Immature natural killer cell (primary cell): ENCODE results near the gene TNFRSF4. TPM values are rescaled to one million over a fixed set of nuclear protein-coding genes. Genes with fewer than 3 reads are reported as not detected.

Experiments
- DNase-seq, 3 donors: peaks; one replicate each; pipeline ENCODE4 v3.0.0; 2022; ENCODE audit warnings: mixed read lengths in 1 of 3
- H3K27ac Mint-ChIP-seq, 6 donors: one replicate each; pipeline ENCODE4 v1.8.0; 2020; ENCODE audit warnings: mixed read lengths in 6 of 6, mild to moderate bottlenecking in 5 of 6, inconsistent platforms in 4 of 6, moderate library complexity in 3 of 6
- H3K27me3 Mint-ChIP-seq, 3 donors: one replicate each; pipeline ENCODE4 v1.8.0; 2020 to 2021; ENCODE audit warnings: low read depth in 3 of 3, mild to moderate bottlenecking in 3 of 3, mixed read lengths in 3 of 3, moderate library complexity in 3 of 3, inconsistent platforms in 1 of 3
- H3K36me3 Mint-ChIP-seq, 3 donors: one replicate each; pipeline ENCODE4 v1.8.0; 2020; ENCODE audit warnings: mixed read lengths in 3 of 3, inconsistent platforms in 2 of 3, mild to moderate bottlenecking in 2 of 3
- H3K4me1 Mint-ChIP-seq, 2 donors: one replicate each; pipeline ENCODE4 v1.8.0; 2020; ENCODE audit warnings: inconsistent platforms in 2 of 2, mild to moderate bottlenecking in 2 of 2, mixed read lengths in 2 of 2, moderate library complexity in 1 of 2
- H3K4me3 Mint-ChIP-seq, 5 donors: one replicate each; pipeline ENCODE4 v1.8.0; 2020; ENCODE audit warnings: mild to moderate bottlenecking in 5 of 5, mixed read lengths in 5 of 5, inconsistent platforms in 3 of 5, moderate library complexity in 3 of 5
- H3K9me3 Mint-ChIP-seq, 6 donors: one replicate each; pipeline ENCODE4 v1.8.0; 2020; ENCODE audit warnings: mild to moderate bottlenecking in 6 of 6, mixed read lengths in 6 of 6, inconsistent platforms in 4 of 6, moderate library complexity in 3 of 6
- polyA plus RNA-seq, 3 donors: library from polyadenylated mRNA; unstranded; fragments of 300-500 nt; fragmentation: Illumina TruSeq; gene quantifications; one replicate each; pipeline ENCODE4 v1.2.3, GENCODE V29; 2021

The TNFRSF4 gene
- polyA plus RNA-seq, 3 donors from 2014 or later: 7.6 to 16.3 (median 12.1) TPM

GRCh38 chr1:1194723-1195122, 19.2 kb downstream of the TNFRSF4 start:
- peaks cover 0 to 4% (median 0%) of the 10 kb centered on the region in 3 donors for H3K36me3 Mint-ChIP-seq
- DNase-seq: no peak
- H3K4me1 Mint-ChIP-seq: peaks cover 2 to 10% of the 10 kb centered on the region in 2 donors
- peak overlapping the region in 1 of 6 donors; percentile 79 for H3K27ac Mint-ChIP-seq
- peaks cover 0 to 11% (median 0%) of the 10 kb centered on the region in 6 donors for H3K9me3 Mint-ChIP-seq
- no peak overlapping the region for H3K4me3 Mint-ChIP-seq
- peaks cover 0 to 3% (median 0%) of the 10 kb centered on the region in 3 donors for H3K27me3 Mint-ChIP-seq

- Mint-ChIP-seq H3K27me3 (peaks cover 0 to 2% (median 0%) of the 10 kb centered on the region in 3 donors), H3K4me1 (peaks cover 0 to 10% of the 10 kb centered on the region in 2 donors), H3K9me3 (peaks cover 0 to 11% (median 0%) of the 10 kb centered on the region in 6 donors), H3K36me3 (peaks cover 0 to 4% (median 0%) of the 10 kb centered on the region in 3 donors), H3K27ac (no peak overlapping the region), H3K4me3 (no peak overlapping the region)
- DNase-seq: no peak
Measured at GRCh38 chr1:1191734-1192133, 22.2 kb downstream of the TNFRSF4 start.

- Mint-ChIP-seq H3K36me3 (peaks cover 0 to 4% (median 0%) of the 10 kb centered on the region in 3 donors), H3K4me1 (peaks cover 0 to 1% of the 10 kb centered on the region in 2 donors), H3K27me3 (no peaks in the 10 kb centered on the region), H3K9me3 (no peaks in the 10 kb centered on the region), H3K27ac (no peak overlapping the region), H3K4me3 (no peak overlapping the region)
- DNase-seq: no peak
Measured at GRCh38 chr1:1189111-1189510, 24.8 kb downstream of the TNFRSF4 start.

- no peak overlapping the region for H3K27ac Mint-ChIP-seq
- DNase-seq: no peak
- no peaks in the 10 kb centered on the region for H3K27me3 Mint-ChIP-seq
- H3K4me1 Mint-ChIP-seq: no peaks in the 10 kb centered on the region
- peaks cover 0 to 4% (median 0%) of the 10 kb centered on the region in 3 donors for H3K36me3 Mint-ChIP-seq
- H3K9me3 Mint-ChIP-seq: no peaks in the 10 kb centered on the region
- no peak overlapping the region for H3K4me3 Mint-ChIP-seq
Measured at GRCh38 chr1:1187938-1188337, 26.0 kb downstream of the TNFRSF4 start.

- Mint-ChIP-seq H3K4me3 (no peak overlapping the region), H3K27me3 (peaks cover 0 to 4% (median 0%) of the 10 kb centered on the region in 3 donors), H3K36me3 (no peaks in the 10 kb centered on the region), H3K9me3 (no peaks in the 10 kb centered on the region), H3K4me1 (peaks cover 5 to 7% of the 10 kb centered on the region in 2 donors), H3K27ac (peak overlapping the region in 1 of 6 donors; percentile 17)
- no peak for DNase-seq
Measured at GRCh38 chr1:1185101-1185765, 28.7 kb downstream of the TNFRSF4 start.

GRCh38 chr1:1183833-1184775, 29.8 kb downstream of the TNFRSF4 start:
- Mint-ChIP-seq H3K9me3 (no peaks in the 10 kb centered on the region), H3K4me1 (peaks cover 5 to 7% of the 10 kb centered on the region in 2 donors), H3K36me3 (no peaks in the 10 kb centered on the region), H3K4me3 (no peak overlapping the region), H3K27me3 (peaks cover 0 to 4% (median 0%) of the 10 kb centered on the region in 3 donors), H3K27ac (no peak overlapping the region)
- DNase-seq: no peak

GRCh38 chr1:1183221-1183747, 30.7 kb downstream of the TNFRSF4 start:
- DNase-seq: no peak
- Mint-ChIP-seq H3K27me3 (peaks cover 0 to 4% (median 0%) of the 10 kb centered on the region in 3 donors), H3K4me1 (peaks cover 5 to 7% of the 10 kb centered on the region in 2 donors), H3K9me3 (no peaks in the 10 kb centered on the region), H3K4me3 (peak overlapping the region in 2 of 5 donors; percentile 41 to 52), H3K36me3 (no peaks in the 10 kb centered on the region), H3K27ac (peak overlapping the region in 2 of 6 donors; percentile 21 to 35)

GRCh38 chr1:1182491-1183220, 31.3 kb downstream of the TNFRSF4 start:
- Mint-ChIP-seq H3K27ac (no peak overlapping the region), H3K27me3 (peaks cover 0 to 4% (median 0%) of the 10 kb centered on the region in 3 donors)

GRCh38 chr1:1181938-1182410, 32.0 kb downstream of the TNFRSF4 start:
- no peak for DNase-seq
- Mint-ChIP-seq H3K4me3 (peak overlapping the region in 2 of 5 donors; percentile 18 to 61), H3K9me3 (no peaks in the 10 kb centered on the region), H3K4me1 (peaks cover 5 to 7% of the 10 kb centered on the region in 2 donors), H3K27ac (peak overlapping the region in 1 of 6 donors; percentile 58), H3K36me3 (peaks cover 0 to 1% (median 0%) of the 10 kb centered on the region in 3 donors), H3K27me3 (peaks cover 0 to 4% (median 0%) of the 10 kb centered on the region in 3 donors)

More at GRCh38 chr1:1182491-1183220, 31.3 kb downstream of the TNFRSF4 start:
- peaks cover 5 to 7% of the 10 kb centered on the region in 2 donors for H3K4me1 Mint-ChIP-seq
- DNase-seq: no peak
- peak overlapping the region in 1 of 5 donors; percentile 61 for H3K4me3 Mint-ChIP-seq
- no peaks in the 10 kb centered on the region for H3K36me3 Mint-ChIP-seq
- no peaks in the 10 kb centered on the region for H3K9me3 Mint-ChIP-seq

GRCh38 chr1:1181129-1181937, 32.6 kb downstream of the TNFRSF4 start:
- DNase-seq: no peak
- Mint-ChIP-seq H3K27me3 (peaks cover 0 to 4% (median under 1%) of the 10 kb centered on the region in 3 donors), H3K27ac (peak overlapping the region in 2 of 6 donors; percentile 16 to 58), H3K4me3 (peak overlapping the region in 1 of 5 donors; percentile 36), H3K4me1 (peaks cover 5 to 7% of the 10 kb centered on the region in 2 donors), H3K36me3 (peaks cover 0 to 4% (median 0%) of the 10 kb centered on the region in 3 donors), H3K9me3 (no peaks in the 10 kb centered on the region)

- H3K36me3 Mint-ChIP-seq: peaks cover 0 to 4% (median 0%) of the 10 kb centered on the region in 3 donors
- H3K9me3 Mint-ChIP-seq: no peaks in the 10 kb centered on the region
- no peak overlapping the region for H3K27ac Mint-ChIP-seq
- DNase-seq: no peak
- H3K4me3 Mint-ChIP-seq: no peak overlapping the region
- H3K4me1 Mint-ChIP-seq: peaks cover 5 to 7% of the 10 kb centered on the region in 2 donors
- peaks cover 0 to 6% (median 4%) of the 10 kb centered on the region in 3 donors for H3K27me3 Mint-ChIP-seq
Measured at GRCh38 chr1:1179983-1180861, 33.7 kb downstream of the TNFRSF4 start.
